Non-pigmented ciliary epithelial cell (primary cell): Measurements from ENCODE around the gene OR8B3.
"Not testable (repeated sequence)": the region's sequence is repeated elsewhere in the genome, so short reads cannot be mapped to it uniquely, and the experiment has no call there.

Experiments used
- DNase-seq: peaks from one replicate; pipeline ENCODE4 v3.0.0-alpha.2; 2010; ENCODE audit warnings: low read depth

Gene OR8B3

GRCh38 chr11:124398924-124399323 lies at the start of gene OR8B3:
Gene OR8B3, minus strand, starts transcription at chr11:124399024. Its CDS starts 1,673 bp downstream, at chr11:124397351.
- no peak for DNase-seq

- no peak for DNase-seq
These were observed 48.1 kb upstream of the OR8B3 start for GRCh38 chr11:124446916-124447315.

- DNase-seq, result no peak
These were observed 46.9 kb upstream of the OR8B3 start, which contains the start of gene OR8B8 for GRCh38 chr11:124445646-124446150. Gene OR8B8, minus strand, starts transcription at chr11:124445696. Its CDS starts 4,611 bp downstream, at chr11:124441085.

- DNase-seq, result no peak
These were observed 44.0 kb upstream of the OR8B3 start for GRCh38 chr11:124442847-124443246.

GRCh38 chr11:124442442-124442841 lies 43.6 kb upstream of the OR8B3 start:
- DNase-seq, result no peak

- DNase-seq, result no peak
These were observed 42.7 kb upstream of the OR8B3 start for GRCh38 chr11:124441519-124441918.

- no peak for DNase-seq
These were observed 42.3 kb upstream of the OR8B3 start for GRCh38 chr11:124441081-124441480.

GRCh38 chr11:124440608-124441007 lies 41.8 kb upstream of the OR8B3 start:
- DNase-seq, result no peak

GRCh38 chr11:124434699-124435098 lies 35.9 kb upstream of the OR8B3 start:
- no peak for DNase-seq

GRCh38 chr11:124429599-124429998 lies 30.8 kb upstream of the OR8B3 start:
- no peak for DNase-seq

- DNase-seq, result no peak
These were observed 25.6 kb upstream of the OR8B3 start, which contains the start of gene OR8B4 for GRCh38 chr11:124424384-124424921. Gene OR8B4, minus strand, starts transcription at chr11:124424871. Its CDS starts 0 bp downstream, at chr11:124424871.

GRCh38 chr11:124421043-124421442 lies 22.2 kb upstream of the OR8B3 start:
- no peak for DNase-seq

GRCh38 chr11:124415356-124415923 lies 16.6 kb upstream of the OR8B3 start:
- peak; percentile 22 for DNase-seq

GRCh38 chr11:124409906-124410305 lies 11.1 kb upstream of the OR8B3 start:
- DNase-seq, result no peak

GRCh38 chr11:124405581-124405980 lies 6.8 kb upstream of the OR8B3 start:
- no peak for DNase-seq

GRCh38 chr11:124403186-124403585 lies 4.4 kb upstream of the OR8B3 start:
- not testable (repeated sequence) for DNase-seq

GRCh38 chr11:124402326-124402922 lies 3.6 kb upstream of the OR8B3 start:
- DNase-seq, result peak; percentile 70

GRCh38 chr11:124396847-124397246 lies 2.0 kb downstream of the OR8B3 start:
- DNase-seq, result not testable (repeated sequence)

- peak; percentile 19 for DNase-seq
These were observed 4.4 kb downstream of the OR8B3 start for GRCh38 chr11:124394408-124394807.

- DNase-seq, result no peak
These were observed 14.4 kb downstream of the OR8B3 start, which contains the start of gene OR8B2 for GRCh38 chr11:124384399-124384798. Gene OR8B2, minus strand, starts transcription at chr11:124384499. Its CDS starts 1,156 bp downstream, at chr11:124383343.

- not testable (repeated sequence) for DNase-seq
These were observed 16.0 kb downstream of the OR8B3 start for GRCh38 chr11:124382857-124383256.

GRCh38 chr11:124380585-124380984 lies 18.2 kb downstream of the OR8B3 start:
- DNase-seq, result no peak

GRCh38 chr11:124376280-124376679 lies 22.5 kb downstream of the OR8B3 start:
- DNase-seq, result no peak
